K562 (cell line): ENCODE results near the gene CFAP97D1. TPM values are rescaled to one million over a fixed set of nuclear protein-coding genes. Genes with fewer than 3 reads are reported as not detected.
A peak's percentile ranks its signal among the peaks of the same experiment; 100 is the strongest.

Source experiments
- ATF3 ChIP-seq, 2 experiments: fragments of 450-650 bp in 1 of 2; sonication (generic) in 1 of 2; formaldehyde crosslinking in 1 of 2; IDR thresholded peaks in 1 of 2; conservative IDR thresholded peaks in 1 of 2; 2 replicates each; pipeline versions ENCODE4 v1.6.1 to v1.8.1; 2016 to 2023; ENCODE audit warnings: mild to moderate bottlenecking in 2 of 2, moderate library complexity in 2 of 2, inconsistent platforms in 1 of 2, missing genetic modification reagents in 1 of 2
- ID3 ChIP-seq, 2 experiments: fragments of 250-450 bp in 1 of 2; fragments of 450-650 bp in 1 of 2; sonication (Bioruptor Pico) in 1 of 2; IDR thresholded peaks; 2 replicates each; pipeline versions ENCODE4 v1.6.1 to v1.8.0; 2016 to 2021; ENCODE audit warnings: mild to moderate bottlenecking in 2 of 2, moderate library complexity in 2 of 2, missing compliant biosample characterization in 1 of 2, missing genetic modification characterization in 1 of 2
- KAT8 ChIP-seq: fragments of 450-650 bp; IDR thresholded peaks from 2 replicates; pipeline ENCODE4 v1.6.1; 2016; ENCODE audit warnings: low read depth, mild to moderate bottlenecking
- KLF6 ChIP-seq: fragments of 250-450 bp; sonication (Bioruptor Pico); IDR thresholded peaks from 2 replicates; pipeline ENCODE4 v1.4.0; 2020; ENCODE audit warnings: mild to moderate bottlenecking, moderate library complexity, borderline replicate concordance
- MGA ChIP-seq: fragments of 450-650 bp; IDR thresholded peaks from 2 replicates; pipeline ENCODE4 v1.6.1; 2016; ENCODE audit warnings: mild to moderate bottlenecking, moderate library complexity
- PTRF ChIP-seq: fragments of 450-650 bp; IDR thresholded peaks from 2 replicates; pipeline ENCODE4 v1.6.1; 2016; ENCODE audit warnings: mild to moderate bottlenecking, missing genetic modification characterization, missing compliant biosample characterization
- SMAD3 ChIP-seq: fragments of 450-650 bp; formaldehyde crosslinking; conservative IDR thresholded peaks from 2 replicates; pipeline ENCODE4 v1.4.0; 2020; ENCODE audit warnings: mild to moderate bottlenecking
- SMARCC2 ChIP-seq: fragments of 450-650 bp; IDR thresholded peaks from 2 replicates; pipeline ENCODE4 v1.6.1; 2017; ENCODE audit warnings: antibody characterized with exemption, moderate library complexity, mild to moderate bottlenecking, low read depth
- TCFL5 ChIP-seq: fragments of 250-450 bp; sonication (Bioruptor Pico); conservative IDR thresholded peaks from 2 replicates; pipeline ENCODE4 v1.6.1; 2021; ENCODE audit warnings: mild to moderate bottlenecking, moderate library complexity, matching md5 sums
- ZNF134 ChIP-seq: fragments of 250-450 bp; sonication (Bioruptor Pico); conservative IDR thresholded peaks from 2 replicates; pipeline ENCODE4 v1.4.0; 2020
- ZNF277 ChIP-seq: fragments of 250-450 bp; sonication (Bioruptor Pico); IDR thresholded peaks from 2 replicates; pipeline ENCODE4 v1.8.0; 2022; ENCODE audit warnings: inconsistent platforms, mild to moderate bottlenecking, moderate library complexity, borderline replicate concordance
- ZNF551 ChIP-seq: fragments of 250-450 bp; sonication (Bioruptor Pico); IDR thresholded peaks from 2 replicates; pipeline ENCODE4 v1.5.0; 2021; ENCODE audit warnings: mild to moderate bottlenecking, moderate library complexity
- polyA plus RNA-seq, 8 experiments: library from polyadenylated mRNA; depleted of rRNA in 4 of 8; stranded (reverse) in 5 of 8; unstranded in 3 of 8; fragments of >200 nt; fragmentation: Nextera tagmentation in 2 of 8; fragmentation: Illumina TruSeq in 1 of 8; extraction: Ambion mirVana in 2 of 8; extraction: Trizol in 1 of 8; gene quantifications; 2 replicates each; pipeline versions ENCODE4 v1.2.1 to v1.2.3, GENCODE V29; 2011 to 2014; ENCODE audit warnings: inconsistent platforms in 1 of 8, missing spikeins in 1 of 8
- total RNA-seq, 7 experiments: library from RNA; depleted of rRNA in 6 of 7; stranded (reverse); fragments of >200 nt in 6 of 7; fragmentation: Illumina TruSeq in 2 of 7; extraction: Trizol in 2 of 7; gene quantifications; 2 replicates each; pipeline versions ENCODE4 v1.2.1 to v1.2.3, GENCODE V29; 2011 to 2021; ENCODE audit warnings: low replicate concordance in 1 of 7

The CFAP97D1 gene
- total and polyA plus RNA-seq, 9 of the 15 experiments (the other 6 are each of a cell fraction or from before 2014, with no cell fraction given) = not detected

GRCh38 chr17:43778337-43779144 is 1.7 kb upstream of the CFAP97D1 start, which contains the start of gene DUSP3 (continued):
- TF ChIP-seq ZNF277 (CRISPR knock-in tag) (no peak), KLF6 (CRISPR knock-in tag) (no peak), ATF3 (IDR thresholded peaks at IDR 0.05) (peak; percentile 85), ATF3 (CRISPR knock-in tag; conservative IDR thresholded peaks at IDR 0.05) (no peak; the same call in 1 of the 2 replicates), KAT8 (no peak), ID3 (CRISPR knock-in tag; IDR thresholded peaks at IDR 0.05) (no peak), ID3 (tag; IDR thresholded peaks at IDR 0.05) (no peak), SMARCC2 (no peak), MGA (no peak), TCFL5 (CRISPR knock-in tag) (no peak), SMAD3 (CRISPR knock-in tag) (no peak), ZNF551 (CRISPR knock-in tag) (no peak), ZNF134 (CRISPR knock-in tag) (no peak), PTRF (no peak)
